Activated naive CD4-positive, alpha-beta T cell treated with anti-CD3 and anti-CD28 coated beads for 36 hours (primary cell): ENCODE results near the gene PAX8. TPM values are rescaled to one million over a fixed set of nuclear protein-coding genes. Genes with fewer than 3 reads are reported as not detected.
"Not testable (repeated sequence)": the region's sequence is repeated elsewhere in the genome, so short reads cannot be mapped to it uniquely, and the experiment has no call there.

ENCODE experiments used
- CTCF ChIA-PET: fragments of 350-600 bp; sonication (Branson Sonifier 250); formaldehyde crosslinking; loops from one replicate; lab custom pipeline; 2021; ENCODE audit warnings: antibody characterized with exemption; lab: Charles Lee
- DNase-seq: peaks from one replicate; pipeline ENCODE4 v3.0.0-alpha.2; 2020
- H3K27ac Mint-ChIP-seq: one replicate; pipeline ENCODE4 v1.8.0; 2021; ENCODE audit warnings: mild to moderate bottlenecking, mixed read lengths
- H3K27me3 Mint-ChIP-seq: one replicate; pipeline ENCODE4 v1.8.0; 2021; ENCODE audit warnings: low read depth, mixed read lengths
- H3K36me3 Mint-ChIP-seq: one replicate; pipeline ENCODE4 v1.8.0; 2021; ENCODE audit warnings: low read depth, mixed read lengths
- H3K4me1 Mint-ChIP-seq: one replicate; pipeline ENCODE4 v1.8.0; 2021; ENCODE audit warnings: low read depth, mixed read lengths
- H3K4me3 Mint-ChIP-seq: one replicate; pipeline ENCODE4 v1.8.0; 2021; ENCODE audit warnings: mild to moderate bottlenecking, moderate library complexity, mixed read lengths
- H3K9me3 Mint-ChIP-seq: one replicate; pipeline ENCODE4 v1.8.0; 2021; ENCODE audit warnings: mixed read lengths
- intact Hi-C: fragments of 100-400 bp; cut with micrococcal nuclease; formaldehyde crosslinking; loops from one replicate; pipeline ENCODE4 v1.15.1; 2023
- total RNA-seq, 2 experiments: library from RNA; stranded (reverse); gene quantifications; one replicate each; pipeline ENCODE4 v1.2.3, GENCODE V29; 2021

The PAX8 gene
- 1 to 10 TPM; 2.0 to 2.8 TPM for total RNA-seq

- CTCF ChIA-PET, result no interaction called here
- Mint-ChIP-seq H3K27ac (no peak within 1 kb of the TSS), H3K4me1 (peaks cover 22% of the 10 kb centered on the region), H3K36me3 (no peaks in the 10 kb centered on the region), H3K4me3 (no peak within 1 kb of the TSS), H3K27me3 (peaks cover 50% of the 10 kb centered on the region), H3K9me3 (no peaks in the 10 kb centered on the region)
- intact Hi-C loops, result no loop called here
- DNase-seq, result no peak
These were observed at the start of gene PAX8 for GRCh38 chr2:113278742-113279139. Gene PAX8, minus strand, starts transcription at chr2:113278921. Its CDS starts 527 bp downstream, at chr2:113278394.

- no peaks in the 10 kb centered on the region for H3K9me3 Mint-ChIP-seq
- no peaks in the 10 kb centered on the region for H3K36me3 Mint-ChIP-seq
- H3K4me1 Mint-ChIP-seq, result peaks cover 30% of the 10 kb centered on the region
- no peak for DNase-seq
- no peak overlapping the region for H3K4me3 Mint-ChIP-seq
- H3K27me3 Mint-ChIP-seq, result peaks cover 2% of the 10 kb centered on the region
- CTCF ChIA-PET, result no interaction called here
- intact Hi-C loops, result no loop called here
- no peak overlapping the region for H3K27ac Mint-ChIP-seq
These were observed 49.3 kb upstream of the PAX8 start for GRCh38 chr2:113328043-113328442.

GRCh38 chr2:113325161-113325731, 46.5 kb upstream of the PAX8 start:
- H3K36me3 Mint-ChIP-seq, H3K27ac Mint-ChIP-seq, DNase-seq, intact Hi-C loops, H3K27me3 Mint-ChIP-seq, H3K9me3 Mint-ChIP-seq: not testable (repeated sequence)
- peak overlapping the region; percentile 75 for H3K4me3 Mint-ChIP-seq
- peaks cover 25% of the 10 kb centered on the region for H3K4me1 Mint-ChIP-seq
- CTCF ChIA-PET, result interaction anchor here (0.9 kb wide), 1 partner anchor 76 kb away, joined by 3 read pairs; no protein-coding TSS in a partner anchor

- H3K9me3 Mint-ChIP-seq, result no peaks in the 10 kb centered on the region
- peaks cover 21% of the 10 kb centered on the region for H3K4me1 Mint-ChIP-seq
- CTCF ChIA-PET, result no interaction called here
- H3K27ac Mint-ChIP-seq, result no peak overlapping the region
- peak overlapping the region; percentile 75 for H3K4me3 Mint-ChIP-seq
- peaks cover 4% of the 10 kb centered on the region for H3K27me3 Mint-ChIP-seq
- intact Hi-C loops, result no loop called here
- peak; percentile 60 for DNase-seq
- H3K36me3 Mint-ChIP-seq, result no peaks in the 10 kb centered on the region
These were observed 46.0 kb upstream of the PAX8 start for GRCh38 chr2:113324684-113325160.

- H3K27ac Mint-ChIP-seq, H3K36me3 Mint-ChIP-seq, DNase-seq, CTCF ChIA-PET, H3K9me3 Mint-ChIP-seq, intact Hi-C loops, H3K4me3 Mint-ChIP-seq, H3K27me3 Mint-ChIP-seq: not testable (repeated sequence)
- peaks cover 11% of the 10 kb centered on the region for H3K4me1 Mint-ChIP-seq
These were observed 44.4 kb upstream of the PAX8 start for GRCh38 chr2:113323129-113323528.

- CTCF ChIA-PET, H3K27ac Mint-ChIP-seq, H3K36me3 Mint-ChIP-seq, H3K27me3 Mint-ChIP-seq, H3K4me1 Mint-ChIP-seq, DNase-seq, H3K4me3 Mint-ChIP-seq, H3K9me3 Mint-ChIP-seq, intact Hi-C loops: not testable (repeated sequence)
These were observed 41.4 kb upstream of the PAX8 start for GRCh38 chr2:113320106-113320505.

GRCh38 chr2:113318941-113319340, 40.2 kb upstream of the PAX8 start:
- DNase-seq, H3K9me3 Mint-ChIP-seq, H3K4me1 Mint-ChIP-seq, intact Hi-C loops, H3K36me3 Mint-ChIP-seq, H3K27ac Mint-ChIP-seq, H3K4me3 Mint-ChIP-seq, H3K27me3 Mint-ChIP-seq, CTCF ChIA-PET: not testable (repeated sequence)

GRCh38 chr2:113316085-113316484, 37.4 kb upstream of the PAX8 start:
- Mint-ChIP-seq H3K4me3 (no peak overlapping the region), H3K36me3 (no peaks in the 10 kb centered on the region), H3K4me1 (no peaks in the 10 kb centered on the region), H3K27me3 (peaks cover under 1% of the 10 kb centered on the region), H3K27ac (no peak overlapping the region), H3K9me3 (no peaks in the 10 kb centered on the region)
- DNase-seq, result no peak
- CTCF ChIA-PET, result no interaction called here
- intact Hi-C loops, result no loop called here

GRCh38 chr2:113314663-113315062, 35.9 kb upstream of the PAX8 start:
- H3K4me3 Mint-ChIP-seq, H3K9me3 Mint-ChIP-seq, H3K36me3 Mint-ChIP-seq, H3K27ac Mint-ChIP-seq, H3K27me3 Mint-ChIP-seq, DNase-seq, CTCF ChIA-PET, intact Hi-C loops, H3K4me1 Mint-ChIP-seq: not testable (repeated sequence)

GRCh38 chr2:113314176-113314575, 35.5 kb upstream of the PAX8 start:
- intact Hi-C loops, H3K27me3 Mint-ChIP-seq, CTCF ChIA-PET, H3K27ac Mint-ChIP-seq, DNase-seq, H3K4me3 Mint-ChIP-seq, H3K9me3 Mint-ChIP-seq, H3K36me3 Mint-ChIP-seq, H3K4me1 Mint-ChIP-seq: not testable (repeated sequence)

- DNase-seq, H3K4me1 Mint-ChIP-seq, H3K27me3 Mint-ChIP-seq, H3K27ac Mint-ChIP-seq, CTCF ChIA-PET, H3K36me3 Mint-ChIP-seq, H3K9me3 Mint-ChIP-seq, intact Hi-C loops, H3K4me3 Mint-ChIP-seq: not testable (repeated sequence)
These were observed 33.1 kb upstream of the PAX8 start for GRCh38 chr2:113311781-113312180.

- DNase-seq, H3K36me3 Mint-ChIP-seq, intact Hi-C loops, H3K27me3 Mint-ChIP-seq, H3K27ac Mint-ChIP-seq, H3K9me3 Mint-ChIP-seq, H3K4me1 Mint-ChIP-seq, H3K4me3 Mint-ChIP-seq: not testable (repeated sequence)
- CTCF ChIA-PET, result interaction anchor here (0.7 kb wide), 1 partner anchor 96 kb away, joined by 3 read pairs; no protein-coding TSS in a partner anchor
These were observed 32.5 kb upstream of the PAX8 start for GRCh38 chr2:113311191-113311590.

GRCh38 chr2:113309655-113310387, 31.1 kb upstream of the PAX8 start:
- no peaks in the 10 kb centered on the region for H3K27me3 Mint-ChIP-seq
- no peaks in the 10 kb centered on the region for H3K9me3 Mint-ChIP-seq
- no peak overlapping the region for H3K27ac Mint-ChIP-seq
- intact Hi-C loops, result no loop called here
- no peaks in the 10 kb centered on the region for H3K36me3 Mint-ChIP-seq
- no peaks in the 10 kb centered on the region for H3K4me1 Mint-ChIP-seq
- no peak for DNase-seq
- H3K4me3 Mint-ChIP-seq, result no peak overlapping the region
- CTCF ChIA-PET, result interaction anchor here (0.6 to 1.0 kb wide), 2 partner anchors 12 to 233 kb away, joined by 3 read pairs; no protein-coding TSS in a partner anchor
